ENCODE measurements around the gene HNRNPD. TPM values are rescaled to one million over a fixed set of nuclear protein-coding genes. Genes with fewer than 3 reads are reported as not detected.

The HNRNPD gene
- 131 TPM for total RNA-seq

GRCh38 chr4:82373816-82374625, at the start of gene HNRNPD:
Gene HNRNPD, minus strand, starts transcription at chr4:82373991. Its CDS starts 313 bp downstream, at chr4:82373678.

Small RNA genes within 50 kb of the gene (small RNA-seq; reads per million reads assigned to genes)
- not detected for gene RF00150 (ENCODE audit: low replicate concordance)

Other genes with a start within 250 kb of the HNRNPD start
- gene HNRNPDL, start 56.5 kb upstream of the HNRNPD start, total RNA-seq, result 354 TPM
- gene ENOPH1, start 56.6 kb upstream of the HNRNPD start, total RNA-seq, result 79.2 TPM
- gene TMEM150C, start 188.0 kb upstream of the HNRNPD start, total RNA-seq, result 76.7 TPM

Data from parietal lobe (tissue), 2 donors.